Stimulated activated CD8-positive, alpha-beta memory T cell treated with anti-CD3 and anti-CD28 coated beads, Interleukin-12 subunit alpha, Interleukin-12 subunit beta, amount 100 ng/mL, for 4 hours (primary cell): ENCODE measurements around the gene MLYCD.
"Not testable (repeated sequence)": the region's sequence is repeated elsewhere in the genome, so short reads cannot be mapped to it uniquely, and the experiment has no call there.

Experiments
- DNase-seq: peaks from one replicate; pipeline ENCODE4 v3.0.0-alpha.2; 2020; ENCODE audit warnings: low read depth

MLYCD gene

DNA sequence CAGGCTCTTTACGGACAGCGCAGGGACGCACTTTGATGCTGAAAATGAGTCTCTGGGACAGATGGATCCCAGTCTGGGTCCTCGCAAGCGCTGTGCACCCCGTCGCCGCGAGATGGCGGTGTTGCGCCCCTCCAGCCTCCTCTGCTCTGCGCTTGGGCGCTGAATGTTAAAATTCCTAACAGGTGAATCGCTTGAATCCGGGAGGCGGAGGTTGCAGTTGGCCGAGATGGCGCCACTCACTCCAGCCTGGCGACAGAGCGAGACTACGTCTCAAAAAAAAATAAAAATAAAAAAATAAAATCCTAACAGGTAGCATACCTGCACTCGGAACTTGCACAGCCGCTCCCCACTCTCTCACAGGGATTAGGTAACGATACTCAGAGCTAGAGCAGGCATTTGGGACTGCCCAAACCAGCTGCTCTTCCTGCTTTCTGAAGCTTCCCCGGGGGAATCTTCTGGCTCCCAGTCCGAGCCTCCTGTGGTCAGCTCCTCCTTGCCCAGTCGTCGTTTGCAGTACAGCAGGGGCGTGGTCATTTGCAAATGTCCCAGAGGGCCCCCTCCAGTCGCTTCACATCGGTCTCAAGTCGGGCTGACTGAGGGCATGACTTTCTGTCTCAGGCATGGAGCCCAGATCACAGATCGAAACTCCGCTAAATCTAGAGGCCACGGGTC lies 27.9 kb downstream of the MLYCD start:
- DNase-seq = peak; percentile 29

DNA sequence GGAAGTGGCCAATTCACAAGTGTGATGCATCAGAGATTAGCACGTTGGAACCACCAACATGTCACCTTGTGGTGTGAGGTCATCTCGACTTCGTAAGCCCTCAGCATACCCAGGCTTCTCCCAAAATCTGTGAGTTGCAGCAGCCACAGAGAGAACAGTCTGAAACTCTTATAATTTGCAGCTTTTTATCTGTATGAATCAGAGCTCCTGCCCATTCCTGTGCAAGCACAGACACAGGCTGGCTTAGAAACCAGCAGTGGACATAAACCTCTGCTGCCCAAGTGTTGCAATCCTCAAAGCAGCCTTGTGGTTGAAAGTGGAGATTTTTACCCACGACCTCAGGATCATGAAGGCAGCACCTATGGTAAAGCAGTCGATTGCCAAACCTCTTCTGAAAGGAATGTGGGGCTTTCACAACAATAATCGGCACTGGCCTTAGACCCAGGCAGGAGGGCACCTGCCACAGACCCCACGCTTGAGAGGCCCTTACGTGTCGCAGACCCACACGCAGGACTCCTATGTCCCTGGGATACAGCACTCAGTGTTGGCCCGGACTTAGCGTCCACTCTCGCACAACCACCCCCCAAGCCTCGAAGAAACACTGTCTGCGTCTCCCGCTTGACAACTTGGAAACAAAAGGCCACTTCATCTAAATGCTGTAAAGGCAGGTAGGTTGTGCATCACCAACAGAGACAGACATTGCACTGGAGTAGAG lies 29.6 kb downstream of the MLYCD start:
- DNase-seq = no peak

DNA sequence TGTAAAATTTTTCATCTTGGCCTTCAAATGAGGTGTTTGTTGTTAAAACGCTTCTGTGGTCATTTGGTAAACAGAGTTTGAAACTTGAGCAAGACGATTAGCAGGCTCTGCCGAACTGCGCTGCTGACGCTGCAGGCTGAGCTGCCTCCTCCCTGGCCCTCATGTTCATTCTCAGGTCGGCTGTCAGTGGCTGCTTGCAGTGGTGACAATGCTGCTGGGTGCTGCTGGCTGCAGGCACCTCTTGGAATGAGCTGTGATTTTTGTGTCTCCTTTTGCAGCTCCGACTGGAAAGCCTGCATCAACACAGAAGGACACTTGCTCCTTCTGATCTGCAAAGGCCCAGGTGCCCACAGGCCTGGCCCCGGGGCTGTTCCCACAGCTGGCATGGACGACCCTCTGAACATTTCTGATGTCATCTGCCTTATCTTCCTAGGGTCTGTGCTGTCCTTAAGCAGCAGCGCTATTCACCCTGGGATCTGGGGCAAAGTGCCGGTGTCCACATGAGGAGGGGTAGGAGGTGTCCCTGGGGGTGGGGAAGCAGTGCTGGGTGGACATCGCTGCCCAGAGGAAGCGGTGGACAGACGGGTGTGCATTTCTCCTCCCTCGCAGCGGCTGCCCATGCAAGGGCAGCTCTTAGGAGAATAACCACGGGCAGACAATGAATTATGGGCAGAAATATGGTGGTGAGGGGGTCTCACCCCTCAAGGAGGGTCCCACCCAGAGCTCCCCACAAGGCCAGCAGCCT lies 31.1 kb downstream of the MLYCD start:
- DNase-seq = no peak

DNA sequence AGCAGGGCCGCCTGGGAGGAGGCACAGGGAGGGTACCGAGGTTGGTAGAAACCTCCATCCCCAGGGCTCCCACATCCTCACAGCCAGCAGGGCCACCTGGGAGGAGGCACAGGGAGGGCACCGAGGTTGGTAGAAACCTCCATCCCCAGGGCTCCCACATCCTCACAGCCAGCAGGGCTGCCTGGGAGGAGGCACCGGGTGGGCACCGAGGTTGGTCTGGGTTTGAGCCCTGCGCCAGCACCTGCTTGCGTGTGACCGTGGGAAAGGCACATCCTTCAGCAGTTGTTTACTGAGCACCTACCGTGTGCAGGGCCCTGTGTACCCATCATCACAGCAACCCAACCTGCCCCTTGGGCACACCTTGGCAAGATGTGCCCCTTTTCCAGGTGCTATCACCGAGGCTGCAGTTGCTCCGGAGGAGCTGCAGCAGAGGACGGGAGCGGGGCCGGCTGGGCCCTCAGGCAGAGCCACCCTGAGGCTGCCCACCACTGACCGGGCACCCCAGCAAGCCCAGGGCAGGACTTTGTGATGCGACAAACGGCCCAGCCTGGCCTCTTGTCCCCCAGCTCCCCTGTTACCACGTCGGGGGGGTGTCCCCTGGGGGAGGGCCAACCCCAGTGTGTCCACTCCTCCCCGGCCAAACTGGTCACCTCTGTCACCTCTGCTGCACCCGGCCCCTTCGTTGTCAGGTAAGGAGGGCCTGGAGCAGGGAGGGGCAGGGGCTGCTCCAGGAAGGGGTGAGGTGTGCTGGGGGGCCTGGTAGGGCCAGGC lies 32.0 kb downstream of the MLYCD start:
- no peak for DNase-seq

DNA sequence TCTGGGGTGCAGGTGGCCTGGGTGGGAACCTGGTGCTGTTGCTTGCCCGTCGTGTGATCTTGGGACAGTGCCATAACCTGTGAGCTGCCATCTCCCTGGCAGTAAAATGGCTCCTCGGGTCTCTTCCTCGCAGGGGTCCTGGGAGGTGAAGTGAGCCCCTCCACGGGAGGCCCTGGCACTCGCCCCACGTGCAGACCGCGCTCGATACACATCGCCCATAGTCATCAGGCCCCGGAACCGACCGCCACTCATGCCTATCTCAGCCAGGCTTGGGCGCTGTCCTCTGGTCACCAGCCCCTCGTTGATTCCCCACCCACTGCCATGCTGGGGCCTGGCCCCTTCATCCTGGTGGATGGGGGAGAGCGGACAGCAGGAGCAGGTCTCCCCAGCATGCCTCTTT lies 32.6 kb downstream of the MLYCD start:
- no peak for DNase-seq

DNA sequence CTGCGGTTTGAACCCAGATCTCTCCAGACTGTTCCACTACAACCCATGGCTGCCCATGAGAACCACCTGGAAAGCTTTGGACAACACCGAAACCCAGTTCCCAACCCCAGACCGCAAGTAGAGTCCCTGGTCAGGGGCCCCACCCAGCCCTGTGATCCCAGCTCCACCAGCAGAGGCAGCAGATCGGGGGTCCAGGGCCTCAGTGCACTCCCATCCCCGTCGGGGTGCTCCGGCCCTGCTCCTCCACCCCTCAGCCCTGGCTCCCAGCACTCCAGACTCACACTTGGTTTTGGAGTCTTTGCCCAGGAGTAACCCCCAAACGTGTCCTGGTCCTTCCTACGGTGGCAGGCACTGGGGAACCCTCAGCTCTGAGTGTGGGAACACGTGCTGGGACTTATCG lies 33.4 kb downstream of the MLYCD start:
- no peak for DNase-seq

DNA sequence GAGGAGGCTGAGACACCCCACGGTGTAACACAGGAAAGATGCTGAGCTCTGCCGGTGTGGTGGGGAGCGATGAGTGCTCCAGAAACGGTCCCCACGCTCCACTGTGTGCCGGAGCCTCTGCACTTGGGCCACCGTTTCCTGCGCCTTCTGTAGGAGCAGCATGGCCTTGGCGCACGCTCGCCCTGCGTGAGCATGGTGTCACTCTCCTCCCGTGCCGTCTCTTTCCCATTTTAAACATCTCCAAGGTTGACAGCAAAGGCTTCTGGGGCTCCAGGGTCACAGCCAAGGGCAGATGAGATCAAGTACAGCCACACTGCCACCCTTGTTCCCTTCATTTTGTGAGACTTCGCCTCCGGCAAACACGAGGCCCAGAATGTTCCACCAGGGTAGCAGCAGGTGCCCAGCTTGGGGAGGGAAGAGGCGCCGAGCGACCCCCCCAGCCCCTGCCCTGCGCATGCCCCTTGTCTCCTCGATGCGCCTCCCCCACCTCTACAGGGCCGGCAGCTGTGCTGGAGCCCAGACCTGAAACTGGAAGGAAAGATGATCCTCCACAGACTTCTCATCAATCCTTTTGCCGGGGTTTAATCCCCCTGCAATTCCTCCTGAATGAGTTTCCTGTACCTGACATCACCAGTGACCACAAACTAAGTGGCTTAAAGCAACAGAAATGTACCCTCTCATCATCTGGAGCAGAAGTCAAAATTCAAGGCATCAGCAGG lies 34.2 kb downstream of the MLYCD start:
- DNase-seq = no peak

DNA sequence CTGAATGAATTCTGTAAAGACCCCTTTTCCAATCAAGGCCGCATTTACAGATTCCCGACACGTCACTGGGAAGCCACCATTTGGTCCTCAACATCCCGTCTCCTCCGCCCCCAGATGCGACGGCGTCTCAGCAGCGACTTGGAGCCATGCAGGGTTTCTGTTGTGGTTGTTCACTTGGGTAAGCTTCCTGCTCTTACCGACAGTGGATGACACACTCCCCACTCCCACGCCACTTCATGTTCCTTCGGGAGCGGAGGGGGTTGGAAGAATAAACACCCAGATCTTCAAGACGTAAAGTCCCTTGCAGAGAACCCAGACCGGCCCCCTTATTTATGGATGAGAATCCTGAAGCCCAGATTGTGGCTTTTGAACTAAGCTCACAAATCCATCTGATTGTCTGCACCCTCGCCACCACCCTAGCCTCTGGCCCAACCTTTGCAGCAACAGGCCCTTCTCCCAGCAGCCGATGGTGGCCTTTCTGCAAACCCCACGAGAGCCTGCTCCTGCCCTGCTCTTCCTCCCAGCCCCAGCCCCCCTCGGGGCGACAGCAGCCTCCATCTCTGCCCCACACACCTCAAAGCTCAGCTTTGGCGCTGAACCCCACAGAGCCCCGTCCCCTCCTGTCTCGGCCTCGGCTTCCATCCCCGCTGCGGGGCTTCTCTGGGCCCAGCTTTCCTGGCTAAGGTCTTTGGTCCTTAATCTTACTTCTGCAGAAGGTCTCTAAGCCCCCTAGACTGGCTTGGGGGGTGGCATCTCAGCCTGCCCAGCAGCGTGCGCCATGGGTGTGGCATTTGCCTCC lies 35.2 kb downstream of the MLYCD start:
- DNase-seq = no peak

DNA sequence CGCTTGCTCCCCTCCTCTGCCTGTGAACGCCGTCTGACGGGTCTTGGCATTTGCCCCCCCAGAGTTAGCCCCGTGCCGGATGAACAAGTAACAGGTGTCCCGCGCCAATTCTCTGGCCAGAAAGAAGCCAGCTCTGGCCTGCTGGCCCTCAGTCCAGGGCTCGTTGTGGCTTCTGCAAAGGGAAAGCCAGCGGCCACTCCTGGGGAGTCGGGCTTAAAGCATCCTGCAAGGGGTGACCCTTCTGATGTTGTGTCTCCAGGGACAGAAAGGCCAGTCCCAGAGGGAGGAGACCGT lies 35.7 kb downstream of the MLYCD start:
- DNase-seq = no peak

DNA sequence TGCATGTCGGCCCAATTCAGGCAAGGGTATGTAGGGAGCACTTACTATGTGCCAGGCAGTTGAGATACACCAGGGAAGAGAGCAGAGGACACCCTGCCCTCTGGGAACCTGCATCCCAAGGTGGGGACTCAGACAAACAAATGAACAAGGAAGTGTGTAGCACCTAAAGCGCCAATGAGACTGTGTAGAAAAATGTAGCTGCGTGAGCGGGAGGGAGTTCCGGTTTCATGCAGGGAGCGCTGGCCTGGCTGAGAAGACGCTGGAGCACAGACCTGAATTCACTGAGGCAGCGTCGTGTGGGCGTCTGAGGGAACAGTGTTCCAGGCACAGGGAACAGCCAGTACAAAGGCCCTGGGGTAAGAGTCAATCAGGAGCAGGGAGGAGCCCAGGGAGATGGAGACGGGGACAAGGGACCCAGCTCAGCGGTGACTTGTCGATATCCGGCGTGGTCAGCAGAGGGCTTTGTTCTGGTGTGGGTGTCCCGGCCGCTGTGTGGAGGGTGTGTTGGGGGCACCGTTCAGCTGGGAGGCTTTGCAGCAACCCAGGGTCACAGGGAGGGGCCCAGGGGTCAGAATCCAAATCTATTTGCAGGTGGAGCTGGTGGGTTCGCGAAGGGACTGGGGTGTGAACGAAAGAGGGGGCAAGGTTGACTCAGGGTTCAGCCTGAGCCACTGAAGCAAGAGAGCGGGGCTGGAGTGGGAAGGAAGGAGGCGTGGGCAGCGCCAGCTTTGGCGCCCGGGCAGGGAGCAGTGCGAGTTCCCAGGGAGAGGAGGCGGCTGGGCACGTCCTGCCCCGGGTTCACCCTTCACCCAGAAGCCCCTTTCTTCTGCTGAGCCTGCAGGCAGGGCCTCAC lies 36.3 kb downstream of the MLYCD start:
- DNase-seq = no peak

DNA sequence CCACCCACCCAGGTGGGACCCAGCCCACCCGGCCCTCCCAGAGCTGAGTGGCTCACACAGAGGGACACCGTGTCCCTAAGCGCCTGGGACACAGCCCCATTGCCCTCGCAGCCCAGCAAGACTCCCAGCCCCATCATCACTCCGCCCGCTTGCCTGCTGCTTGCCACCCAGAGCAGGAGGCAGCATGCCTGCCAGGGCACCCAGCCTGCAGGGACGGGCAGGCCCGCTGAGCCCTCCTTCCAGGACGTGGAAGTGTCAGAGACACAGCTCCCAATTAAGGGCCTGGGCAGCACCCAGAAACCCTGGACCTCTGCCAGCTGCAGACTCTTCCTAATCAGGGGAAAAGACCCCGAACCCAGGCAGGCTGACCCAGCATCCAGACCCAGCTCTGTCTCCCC lies 36.9 kb downstream of the MLYCD start:
- DNase-seq = no peak

DNA sequence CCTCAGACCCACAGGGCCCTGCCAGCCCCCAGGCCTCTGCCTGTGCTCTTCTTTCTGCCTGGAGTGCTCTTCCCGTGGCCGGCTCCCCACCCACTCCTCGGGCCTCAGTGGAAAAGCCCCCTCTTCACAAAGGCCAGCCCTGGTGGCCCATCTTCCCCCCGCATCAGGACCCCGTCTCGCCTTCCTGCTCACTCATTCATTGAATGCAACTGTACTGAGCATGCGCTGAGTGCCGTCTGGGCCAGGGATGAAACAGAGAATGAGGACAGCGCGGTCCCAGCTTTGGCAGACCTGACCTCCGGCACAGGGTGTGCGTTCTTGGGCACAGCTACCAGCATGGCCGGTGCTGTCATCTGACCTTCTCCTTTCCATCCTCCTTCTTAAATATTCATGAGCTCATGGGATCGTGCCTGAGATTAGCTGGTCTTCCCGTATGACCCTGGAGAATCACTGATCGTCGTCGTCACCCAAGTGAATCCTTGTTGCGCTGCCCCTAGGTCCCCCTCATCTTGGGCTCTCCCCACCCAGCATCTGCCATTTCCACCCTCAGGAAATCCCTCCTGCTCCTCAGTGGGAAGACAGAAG lies 37.8 kb downstream of the MLYCD start:
- DNase-seq = no peak

DNA sequence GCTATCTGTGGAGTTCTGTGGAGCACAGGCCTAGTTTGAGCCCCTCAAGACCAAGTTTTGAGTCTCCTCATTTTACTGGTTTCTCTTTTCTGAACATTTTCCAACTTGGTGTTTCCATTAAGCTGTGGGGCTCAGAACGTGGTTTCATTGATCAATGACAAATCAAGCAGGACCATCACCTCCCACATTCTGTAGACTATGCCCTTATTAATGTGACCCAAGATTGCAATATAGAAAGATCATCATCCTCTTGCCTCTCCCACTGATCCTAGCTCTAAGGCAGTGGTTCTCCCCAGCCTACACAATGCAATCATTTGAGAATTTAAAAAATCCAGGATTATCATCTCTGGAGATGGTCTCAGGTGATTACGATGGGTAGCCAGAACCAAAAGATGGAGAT lies 38.4 kb downstream of the MLYCD start:
- no peak for DNase-seq

DNA sequence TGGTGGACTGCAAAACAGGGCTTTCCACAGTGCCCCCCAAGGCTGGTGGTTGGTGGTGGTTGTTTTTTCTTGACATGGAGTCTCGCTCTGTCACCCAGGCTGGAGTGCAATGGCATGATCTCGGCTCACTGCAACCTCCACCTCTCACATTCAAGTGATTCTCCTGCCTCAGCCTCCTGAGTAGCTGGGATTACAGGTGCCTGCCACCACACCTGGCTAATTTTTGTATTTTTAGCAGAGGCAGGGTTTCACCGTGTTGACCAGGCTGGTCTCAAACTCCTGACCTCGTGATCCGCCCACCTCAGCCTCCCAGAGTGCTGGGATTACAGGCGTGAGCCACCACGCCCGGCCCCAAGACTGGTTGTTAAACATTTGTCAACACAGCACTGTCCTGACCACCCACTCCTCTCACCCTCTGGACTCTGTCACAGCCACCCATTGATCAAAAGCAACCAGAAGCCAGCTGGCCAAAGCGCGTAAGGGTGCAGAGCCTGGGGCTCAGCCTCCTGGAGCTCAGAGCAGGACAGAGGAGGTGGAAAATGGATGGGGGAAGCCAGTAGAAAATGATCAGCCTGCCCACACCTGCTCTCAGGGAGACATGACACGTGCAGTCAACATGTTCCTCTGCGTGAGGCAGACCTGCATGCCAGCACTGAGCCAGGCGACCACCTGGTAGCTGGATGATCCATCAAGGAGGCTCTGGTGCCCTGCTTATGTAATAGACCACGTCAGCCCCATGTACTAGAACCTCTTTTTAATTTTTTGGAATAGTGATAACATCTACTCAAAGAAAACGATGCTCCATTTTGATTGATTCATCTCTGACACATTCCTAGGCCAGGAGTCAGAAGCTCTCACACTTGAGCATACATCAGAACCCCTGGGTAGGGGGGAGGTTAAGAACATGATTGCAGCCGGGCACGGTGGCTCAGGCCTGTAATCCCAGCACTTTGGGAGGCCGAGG lies 39.3 kb downstream of the MLYCD start:
- DNase-seq = no peak

DNA sequence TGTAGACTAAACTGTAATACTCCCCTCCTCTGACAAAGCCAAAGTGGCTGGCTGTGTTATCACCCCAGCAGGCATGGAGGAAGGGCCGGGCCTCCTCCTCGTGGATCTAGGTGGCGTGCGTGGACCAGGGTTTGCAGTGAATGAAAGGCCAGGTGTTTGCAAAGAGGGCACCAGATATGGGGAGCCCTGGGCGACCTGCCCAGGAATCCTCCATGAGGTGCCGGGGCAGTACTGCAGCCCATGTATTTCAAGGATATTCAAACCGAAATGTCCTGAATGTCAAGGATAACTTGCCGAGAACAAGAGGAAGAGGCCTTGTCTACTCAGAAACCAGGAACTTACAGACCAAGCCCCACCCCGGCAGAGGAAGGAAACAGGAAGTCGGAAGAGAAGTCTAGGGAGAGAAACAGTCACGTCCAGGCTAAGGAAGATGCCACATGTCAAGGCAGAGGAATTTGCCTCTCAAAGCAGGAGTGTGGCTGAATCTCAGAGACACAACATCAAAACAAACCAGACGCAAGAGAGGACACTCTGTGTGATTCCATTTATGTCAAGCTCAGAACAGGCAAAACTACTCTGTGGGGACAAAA lies 40.4 kb downstream of the MLYCD start:
- no peak for DNase-seq

DNA sequence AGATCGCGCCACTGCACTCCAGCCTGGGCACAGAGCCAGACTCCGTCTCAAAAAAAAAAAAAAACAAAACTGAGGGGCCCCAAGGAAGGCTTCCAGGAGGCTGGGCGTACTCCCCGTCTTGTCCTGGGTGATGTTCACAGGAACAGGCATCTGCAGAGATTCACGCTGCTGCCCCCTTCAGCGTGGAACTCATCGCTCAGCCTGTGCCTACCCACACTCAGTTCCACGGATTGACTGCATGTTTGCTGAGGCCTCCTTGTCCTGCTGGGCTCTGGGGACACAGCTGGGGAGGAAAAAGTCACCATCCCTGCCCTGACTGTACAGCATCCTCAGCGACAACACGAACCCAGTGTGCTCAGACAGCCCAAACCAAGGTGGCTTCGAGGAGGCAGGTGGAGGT lies 41.2 kb downstream of the MLYCD start:
- DNase-seq = no peak

DNA sequence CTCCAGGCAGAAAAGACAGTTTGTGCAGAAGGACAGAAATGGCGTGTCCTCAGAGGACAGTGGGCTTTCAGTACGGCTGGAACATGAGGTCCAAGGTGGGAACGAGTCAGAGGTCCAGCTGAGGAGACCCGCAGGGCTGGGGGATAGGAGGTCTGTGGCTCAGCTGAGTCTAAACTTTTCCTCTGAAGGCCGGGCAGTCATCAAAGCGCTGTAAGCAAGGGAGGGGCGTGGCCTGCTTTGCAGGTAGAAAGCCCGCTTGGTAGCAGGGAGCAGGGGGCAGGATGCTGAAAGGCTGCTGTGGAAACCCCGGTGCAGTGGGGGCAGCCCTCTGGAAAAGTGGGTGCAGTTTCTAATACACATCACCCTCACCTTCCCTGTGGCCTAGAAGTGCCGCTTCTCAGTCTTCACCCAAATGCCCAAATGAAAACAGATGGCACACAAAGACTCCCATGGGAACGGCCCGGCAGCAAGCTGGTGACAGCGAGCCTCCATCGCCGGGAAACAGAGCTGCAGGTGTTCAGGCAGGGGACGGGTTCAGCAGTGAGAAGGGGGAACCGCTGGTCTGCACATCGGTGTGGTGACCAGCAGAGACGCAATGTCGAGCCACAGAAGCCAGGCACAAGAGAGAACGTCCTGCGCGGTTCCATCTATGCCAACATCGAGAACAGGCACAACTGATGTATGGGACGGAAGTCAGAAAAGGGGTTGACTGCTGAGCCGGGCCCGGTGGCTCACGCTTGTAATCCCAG lies 41.9 kb downstream of the MLYCD start:
- DNase-seq = no peak

DNA sequence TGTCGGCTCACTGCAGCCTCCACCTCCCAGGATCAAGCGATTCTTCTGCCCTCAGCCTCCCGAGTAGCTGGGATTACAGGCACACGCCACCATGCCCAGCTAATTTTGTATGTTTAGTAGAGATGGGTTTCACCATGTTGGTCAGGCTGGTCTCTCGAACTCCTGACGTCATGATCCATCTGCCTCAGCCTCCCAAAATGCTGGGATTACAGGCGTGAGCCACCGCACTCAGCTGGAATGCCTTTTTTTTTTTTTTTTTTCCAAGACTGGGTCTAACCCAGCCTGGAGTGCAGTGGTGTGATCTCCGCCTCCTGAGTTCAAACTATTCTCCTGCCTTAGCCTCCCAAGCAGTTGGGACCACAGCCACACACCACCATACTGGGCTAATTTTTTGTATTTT lies 42.6 kb downstream of the MLYCD start:
- not testable (repeated sequence) for DNase-seq
